GM13977 (cell line): ENCODE measurements around the gene NOVA2.

ENCODE experiments used
- DNase-seq: peaks from one replicate; pipeline ENCODE4 v3.0.0; 2012; ENCODE audit warnings: low spot score
- CTCF ChIP-seq: IDR thresholded peaks from 2 replicates; pipeline ENCODE4 v1.5.1; 2012; ENCODE audit warnings: mild to moderate bottlenecking, control low read depth; ENCODE audit not compliant: insufficient read depth; ENCODE audit errors: extremely low read depth, missing control alignments
- in situ Hi-C: fragments of 300-500 bp; cut with MboI; formaldehyde crosslinking; loops from one replicate; pipeline ENCODE4 v1.12.0; 2022; ENCODE audit warnings: low sequenced_read_pairs, low pct_unique_long_range_greater_than_20kb, mixed read lengths, inconsistent platforms; ENCODE audit not compliant: unreplicated experiment

Gene NOVA2

GRCh38 chr19:45887200-45887710, 86.4 kb downstream of the NOVA2 start:
- no peak for DNase-seq
- TF ChIP-seq CTCF, result no peak
- in situ Hi-C loops, result no loop called here

GRCh38 chr19:45886427-45887199, 87.1 kb downstream of the NOVA2 start:
- in situ Hi-C loops, result no loop called here
- TF ChIP-seq CTCF, result no peak
- peak; percentile 95 for DNase-seq

- in situ Hi-C loops, result no loop called here
- TF ChIP-seq CTCF, result peak; percentile 0
Measured at GRCh38 chr19:45885556-45886426, 87.9 kb downstream of the NOVA2 start, which contains the start of gene IRF2BP1. IRF2BP1 (minus strand) TSS chr19:45886141; CDS start chr19:45885774, 367 bp downstream.

GRCh38 chr19:45884682-45885555, 88.7 kb downstream of the NOVA2 start:
- peak; percentile 67 for DNase-seq
- in situ Hi-C loops, result no loop called here
- TF ChIP-seq CTCF, result no peak

More at GRCh38 chr19:45885556-45886426, 87.9 kb downstream of the NOVA2 start, which contains the start of gene IRF2BP1:
- DNase-seq, result peak; percentile 93

GRCh38 chr19:45883881-45884681, 89.6 kb downstream of the NOVA2 start:
- no peak for TF ChIP-seq CTCF
- in situ Hi-C loops, result no loop called here
- DNase-seq, result no peak
